HL-60 (cell line): Measurements from ENCODE around the gene IL1RL1.

ENCODE experiments used
- DNase-seq, 2 experiments: peaks; one replicate each; pipeline ENCODE4 v3.0.0-alpha.2; 2010 to 2020; ENCODE audit warnings: low read depth in 1 of 2, low spot score in 1 of 2
- H3K27ac ChIP-seq: fragments of 250-450 bp; sonication (Bioruptor Pico); replicated peaks from 2 replicates; pipeline ENCODE4 v1.5.1; 2020; ENCODE audit warnings: mild to moderate bottlenecking, moderate library complexity
- H3K27me3 ChIP-seq: fragments of 250-450 bp; sonication (Bioruptor Pico); 2 replicates; pipeline ENCODE4 v1.5.1; 2021; ENCODE audit warnings: mild to moderate bottlenecking, moderate library complexity; ENCODE audit not compliant: insufficient read depth, poor library complexity, severe bottlenecking
- H3K4me3 ChIP-seq: replicated peaks from 2 replicates; pipeline ENCODE4 v1.5.1; 2011; ENCODE audit warnings: mild to moderate bottlenecking, control low read depth, low read length; ENCODE audit not compliant: insufficient read depth
- GABPA ChIP-seq: IDR thresholded peaks from 2 replicates; pipeline ENCODE4 v1.6.1; 2012; ENCODE audit warnings: low read depth
- POLR2AphosphoS5 ChIP-seq: IDR thresholded peaks from 2 replicates; pipeline ENCODE4 v1.6.1; 2012; ENCODE audit warnings: low read depth
- REST ChIP-seq: IDR thresholded peaks from 2 replicates; pipeline ENCODE4 v1.6.1; 2012; ENCODE audit warnings: low read depth; ENCODE audit not compliant: insufficient replicate concordance
- SPI1 ChIP-seq: IDR thresholded peaks from 2 replicates; pipeline ENCODE4 v1.6.1; 2012; ENCODE audit warnings: low read depth, mild to moderate bottlenecking, borderline replicate concordance
- TF ChIP-seq, protein P1 (sequence below): IDR thresholded peaks from one replicate; pipeline ENCODE4 v1.5.1; 2011; ENCODE audit warnings: low read length, control low read depth, inconsistent platforms; ENCODE audit not compliant: insufficient read depth

IL1RL1 gene

GRCh38 chr2:102313471-102313870 is 2.1 kb downstream of the IL1RL1 start:
- no peak for DNase-seq
- TF ChIP-seq REST = no peak
- TF ChIP-seq SPI1 = no peak
- TF ChIP-seq, protein P1, sequence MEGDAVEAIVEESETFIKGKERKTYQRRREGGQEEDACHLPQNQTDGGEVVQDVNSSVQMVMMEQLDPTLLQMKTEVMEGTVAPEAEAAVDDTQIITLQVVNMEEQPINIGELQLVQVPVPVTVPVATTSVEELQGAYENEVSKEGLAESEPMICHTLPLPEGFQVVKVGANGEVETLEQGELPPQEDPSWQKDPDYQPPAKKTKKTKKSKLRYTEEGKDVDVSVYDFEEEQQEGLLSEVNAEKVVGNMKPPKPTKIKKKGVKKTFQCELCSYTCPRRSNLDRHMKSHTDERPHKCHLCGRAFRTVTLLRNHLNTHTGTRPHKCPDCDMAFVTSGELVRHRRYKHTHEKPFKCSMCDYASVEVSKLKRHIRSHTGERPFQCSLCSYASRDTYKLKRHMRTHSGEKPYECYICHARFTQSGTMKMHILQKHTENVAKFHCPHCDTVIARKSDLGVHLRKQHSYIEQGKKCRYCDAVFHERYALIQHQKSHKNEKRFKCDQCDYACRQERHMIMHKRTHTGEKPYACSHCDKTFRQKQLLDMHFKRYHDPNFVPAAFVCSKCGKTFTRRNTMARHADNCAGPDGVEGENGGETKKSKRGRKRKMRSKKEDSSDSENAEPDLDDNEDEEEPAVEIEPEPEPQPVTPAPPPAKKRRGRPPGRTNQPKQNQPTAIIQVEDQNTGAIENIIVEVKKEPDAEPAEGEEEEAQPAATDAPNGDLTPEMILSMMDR = no peak
- TF ChIP-seq POLR2AphosphoS5 = no peak
- TF ChIP-seq GABPA = no peak
- no peak overlapping the region for H3K27ac ChIP-seq

GRCh38 chr2:102313950-102314349 is 2.6 kb downstream of the IL1RL1 start:
- no peak for DNase-seq
- TF ChIP-seq GABPA (no peak), SPI1 (no peak), POLR2AphosphoS5 (no peak), REST (no peak)
- TF ChIP-seq, protein P1 = no peak
- H3K4me3 ChIP-seq = no peak overlapping the region

More at GRCh38 chr2:102313471-102313870, 2.1 kb downstream of the IL1RL1 start:
- H3K27me3 ChIP-seq = no peaks in the 10 kb centered on the region
- no peak overlapping the region for H3K4me3 ChIP-seq

DNA sequence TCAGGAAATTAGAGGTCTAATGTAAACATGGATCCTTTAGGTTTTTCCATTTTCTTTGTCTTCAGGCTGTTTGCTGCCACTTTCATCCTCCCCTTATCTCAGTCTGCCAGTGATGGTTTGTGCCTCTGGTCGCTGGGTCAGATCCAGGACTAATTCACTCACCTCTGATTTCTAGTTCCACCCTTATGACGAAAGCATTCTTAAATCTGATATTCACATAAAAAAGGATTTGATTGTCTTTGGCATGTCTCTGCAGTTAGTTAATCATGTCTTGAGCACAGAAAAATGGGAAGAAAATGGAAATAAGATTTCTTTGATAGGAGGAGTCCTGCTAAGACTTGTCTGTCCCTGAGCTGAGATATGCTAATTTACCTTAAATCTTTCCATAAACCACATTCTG is 4.6 kb downstream of the IL1RL1 start:
- H3K4me3 ChIP-seq = no peak overlapping the region
- no peaks in the 10 kb centered on the region for H3K27me3 ChIP-seq
- H3K27ac ChIP-seq = no peak overlapping the region
- DNase-seq = no peak
- TF ChIP-seq, protein P1 = no peak
- TF ChIP-seq POLR2AphosphoS5 (no peak), SPI1 (no peak), GABPA (no peak), REST (no peak)

More at GRCh38 chr2:102313950-102314349, 2.6 kb downstream of the IL1RL1 start:
- no peaks in the 10 kb centered on the region for H3K27me3 ChIP-seq
- H3K27ac ChIP-seq = no peak overlapping the region
